ENCODE results near the gene CACNA2D3.

The CACNA2D3 gene

GRCh38 chr3:54225841-54226528, 103.6 kb downstream of the CACNA2D3 start:
- DNase-seq: no peak

GRCh38 chr3:54228806-54229205, 106.5 kb downstream of the CACNA2D3 start:
- DNase-seq: no peak

GRCh38 chr3:54232618-54233017, 110.3 kb downstream of the CACNA2D3 start:
- DNase-seq: no peak

GRCh38 chr3:54235998-54236397, 113.6 kb downstream of the CACNA2D3 start:
- DNase-seq: no peak

GRCh38 chr3:54237109-54237508, 114.8 kb downstream of the CACNA2D3 start:
- DNase-seq: no peak

DNA sequence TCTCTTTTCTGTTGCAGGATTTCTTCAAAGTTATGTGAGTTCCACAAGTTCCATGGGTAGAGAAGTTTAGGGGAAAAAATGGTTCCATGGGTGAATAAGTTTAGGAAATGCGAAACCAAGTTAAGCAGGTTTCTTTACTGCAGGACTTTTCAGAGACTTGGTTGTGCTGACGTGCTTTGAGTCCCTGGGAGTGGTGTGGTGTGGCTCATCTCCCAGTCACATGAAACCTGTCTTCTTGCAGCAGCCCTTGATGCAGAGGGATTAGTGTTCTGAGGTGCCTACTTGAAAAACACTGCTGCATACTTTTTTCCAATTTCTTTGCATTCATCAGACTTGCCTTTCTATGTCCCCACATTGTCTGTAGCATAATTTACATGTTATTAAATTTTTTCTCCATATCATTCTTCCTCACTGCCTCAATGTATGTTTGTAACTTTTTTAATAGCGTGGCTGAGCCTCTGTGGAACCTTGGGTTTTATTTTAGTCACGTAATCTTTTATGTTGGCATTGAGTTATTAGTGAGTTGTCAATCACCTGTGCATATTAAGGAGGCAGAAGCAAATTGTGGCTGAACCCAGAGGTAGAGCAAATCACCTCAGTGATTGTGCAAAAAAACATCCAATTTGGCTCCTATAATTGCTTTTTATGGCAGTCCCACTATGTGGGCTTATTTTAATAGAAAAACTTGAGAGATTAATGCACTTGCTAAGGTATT, 115.6 kb downstream of the CACNA2D3 start:
- no peak for DNase-seq

DNA sequence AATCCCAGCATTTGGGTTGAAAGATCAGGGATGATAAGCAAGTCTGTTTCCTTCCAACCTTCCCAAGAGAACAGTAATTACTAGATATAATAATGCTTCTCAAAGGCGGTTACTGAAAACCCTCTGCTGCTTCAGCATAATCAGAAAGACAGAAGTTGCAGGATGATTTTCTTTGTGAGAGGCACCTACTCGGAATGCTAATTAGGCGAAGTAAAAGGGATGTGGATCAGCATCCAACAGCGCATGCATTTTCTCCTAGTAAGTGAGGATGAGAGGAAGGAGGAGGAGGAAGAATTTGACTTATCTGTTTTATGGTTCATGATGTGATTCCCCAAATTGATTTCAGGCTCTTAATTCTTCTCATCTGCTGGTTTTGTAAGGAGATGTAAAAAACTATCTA, 118.0 kb downstream of the CACNA2D3 start:
- DNase-seq: no peak

DNA sequence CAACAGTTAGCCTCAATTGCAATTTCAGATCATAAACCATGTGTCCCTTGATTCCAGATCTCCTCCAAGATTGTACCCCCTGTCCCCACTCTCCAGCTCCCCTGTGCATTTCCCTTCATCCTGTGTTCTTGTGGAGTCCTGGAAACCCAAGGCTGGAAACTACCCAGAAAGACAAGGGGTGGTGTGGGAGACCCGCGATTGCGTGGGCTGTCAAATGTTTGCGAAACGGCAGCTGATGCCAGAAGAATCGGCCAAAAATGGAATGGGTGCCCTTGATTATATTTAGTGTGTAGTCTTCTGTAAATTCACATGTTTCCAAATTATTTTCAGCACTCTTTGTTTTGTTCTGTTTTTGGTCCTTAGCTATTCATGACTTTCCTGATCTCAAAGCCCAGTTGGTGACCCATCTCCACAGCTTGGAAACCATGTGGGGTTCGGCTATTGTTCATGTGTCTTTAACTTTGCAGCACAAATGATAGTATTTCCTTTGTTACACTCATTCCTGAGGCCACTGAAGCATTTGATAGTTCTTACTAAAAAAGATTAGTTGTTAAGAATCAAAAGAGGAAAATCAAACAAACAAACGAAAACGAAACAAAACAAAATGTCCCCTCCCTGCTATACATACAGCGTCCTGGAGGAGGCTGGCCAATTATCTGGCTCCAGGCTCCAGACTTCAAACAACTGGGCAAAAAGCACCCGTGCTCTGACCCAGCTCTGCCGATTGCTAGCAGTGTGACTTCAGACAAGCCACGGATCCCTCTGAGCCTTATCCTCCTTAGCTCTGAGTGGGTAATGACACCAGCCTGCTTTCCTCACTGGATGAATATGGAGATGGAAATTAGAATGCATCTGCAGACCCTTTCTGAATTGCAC, 120.9 kb downstream of the CACNA2D3 start:
- DNase-seq: no peak

GRCh38 chr3:54243960-54244682, 121.8 kb downstream of the CACNA2D3 start:
- no peak for DNase-seq

- DNase-seq: no peak
These were observed 129.4 kb downstream of the CACNA2D3 start for GRCh38 chr3:54251705-54252104.

- no peak for DNase-seq
These were observed 134.9 kb downstream of the CACNA2D3 start for GRCh38 chr3:54257125-54257720.

DNA sequence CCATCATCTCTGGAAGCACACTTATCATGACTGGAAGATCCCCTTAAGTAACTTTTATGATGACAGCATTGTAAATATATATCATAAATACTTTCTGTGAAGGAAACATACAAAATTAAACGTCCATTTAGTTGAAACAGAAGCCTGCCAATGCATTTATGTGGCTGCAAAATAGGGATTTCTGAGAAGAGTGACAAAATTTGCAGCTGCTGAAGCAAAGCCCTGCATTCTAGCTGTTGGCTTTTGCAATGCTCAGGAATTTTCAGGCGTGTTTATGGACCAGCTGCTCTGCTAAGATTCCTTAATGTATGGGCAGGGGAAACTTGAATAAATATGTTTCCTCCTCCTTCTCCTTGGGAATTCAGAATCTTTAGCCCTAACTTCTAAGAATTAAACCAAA, 137.3 kb downstream of the CACNA2D3 start:
- no peak for DNase-seq

DNA sequence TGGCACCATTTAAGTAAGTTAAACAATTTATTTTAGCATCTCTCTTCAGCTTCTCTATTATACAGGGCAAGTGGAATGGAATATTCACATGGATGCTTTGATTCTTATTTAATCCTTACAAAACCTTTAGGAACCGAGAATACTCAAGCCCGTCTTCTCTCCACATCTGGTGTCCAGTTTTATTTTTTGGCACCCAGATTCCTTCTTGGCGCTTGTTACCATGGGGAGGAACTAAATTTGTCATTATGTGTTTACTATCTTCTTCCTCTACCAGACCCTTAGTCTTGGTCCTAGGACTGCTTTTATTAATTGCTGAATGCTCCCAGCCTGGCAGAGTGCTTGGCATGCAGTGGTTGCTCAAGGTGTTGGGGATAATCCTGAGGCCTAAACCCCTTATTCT, 138.8 kb downstream of the CACNA2D3 start:
- DNase-seq: no peak

GRCh38 chr3:54262541-54262940, 140.2 kb downstream of the CACNA2D3 start:
- DNase-seq: no peak

DNA sequence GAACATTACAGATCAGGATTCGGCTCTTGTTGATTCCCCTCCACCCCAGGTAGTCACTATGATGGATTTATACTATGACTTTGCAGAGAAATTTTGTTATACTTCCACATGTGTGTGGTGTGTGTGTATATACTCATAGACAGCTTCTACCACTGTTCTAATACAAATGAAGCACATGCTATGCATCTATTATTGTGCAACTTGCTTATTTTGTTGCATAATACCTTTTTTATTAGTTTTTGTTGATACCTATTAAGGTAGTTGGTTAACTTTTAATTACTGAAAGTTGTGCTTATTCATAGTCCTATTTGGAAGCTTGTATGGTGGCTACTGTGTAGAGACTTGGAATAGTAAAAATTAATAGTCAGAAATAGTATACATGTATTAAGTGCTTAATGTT, 140.6 kb downstream of the CACNA2D3 start:
- DNase-seq: no peak

GRCh38 chr3:54264050-54264449, 141.7 kb downstream of the CACNA2D3 start:
- no peak for DNase-seq

DNA sequence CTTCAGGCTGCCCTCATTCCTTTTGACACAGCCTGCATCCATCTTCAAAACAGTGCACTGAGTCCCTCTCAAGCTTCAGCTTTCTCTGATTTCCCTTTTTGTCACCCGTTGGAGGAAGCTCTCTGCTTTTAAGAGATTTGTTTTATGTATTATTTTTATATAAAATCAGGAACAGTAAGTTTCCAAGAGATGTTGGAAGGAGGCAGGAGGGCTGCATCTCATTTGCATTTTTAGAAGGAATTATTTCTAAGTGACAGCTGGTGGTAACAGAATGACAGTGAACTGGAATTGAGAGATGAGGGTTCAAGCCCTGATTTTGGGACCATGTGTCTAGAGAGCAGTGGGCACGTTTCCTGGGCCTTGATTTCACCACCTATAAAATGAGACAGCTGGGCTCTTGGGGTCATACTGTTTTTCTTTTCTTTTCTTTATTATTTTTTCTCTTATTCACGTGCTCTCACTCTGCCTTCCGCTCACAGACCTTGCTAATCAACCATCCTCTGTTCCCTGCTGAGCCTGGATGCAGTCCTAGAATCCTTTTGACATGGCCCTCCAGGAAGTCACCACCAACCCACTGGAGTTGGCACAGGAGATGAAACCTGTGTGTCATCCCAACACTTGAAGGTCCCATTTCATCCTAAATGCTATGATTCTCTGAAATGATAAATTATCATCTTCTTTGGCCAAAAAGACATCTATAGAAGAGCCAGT, 148.6 kb downstream of the CACNA2D3 start:
- no peak for DNase-seq

- no peak for DNase-seq
These were observed 151.4 kb downstream of the CACNA2D3 start for GRCh38 chr3:54273791-54274190.

GRCh38 chr3:54274607-54275006, 152.3 kb downstream of the CACNA2D3 start:
- DNase-seq: no peak

DNA sequence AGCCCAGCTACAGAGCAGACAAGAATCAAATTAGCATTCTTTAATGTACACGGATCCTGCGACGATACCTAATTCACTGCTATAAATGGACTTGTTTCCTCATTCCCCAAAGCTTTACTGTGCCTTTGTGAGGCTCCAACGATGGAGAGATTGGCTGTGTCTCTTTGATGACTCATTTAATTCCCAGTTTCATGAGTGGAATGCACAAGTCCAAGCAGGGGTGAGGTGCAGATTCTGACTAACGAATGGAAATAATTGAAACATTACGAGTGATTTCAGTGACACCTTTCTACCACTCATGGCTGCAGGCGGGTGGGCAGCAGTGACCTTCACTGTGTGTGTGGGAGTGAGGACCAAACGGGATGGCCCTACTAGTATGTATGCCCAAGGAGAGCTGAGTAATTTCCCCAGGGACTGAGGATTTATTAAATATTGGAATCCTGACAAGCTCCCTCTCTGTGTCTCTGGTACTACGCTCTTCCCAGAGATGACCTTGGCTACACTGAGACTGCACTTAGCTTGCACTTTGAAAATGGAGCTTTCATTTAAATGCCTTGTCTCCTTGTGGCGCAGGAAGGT, 156.7 kb downstream of the CACNA2D3 start:
- DNase-seq: no peak

GRCh38 chr3:54283470-54283869, 161.1 kb downstream of the CACNA2D3 start:
- DNase-seq: no peak

GRCh38 chr3:54294214-54294613, 171.9 kb downstream of the CACNA2D3 start:
- DNase-seq: no peak
